Erythroblast (primary cell): ENCODE results near the gene UQCRC1.

Experiments
- GATA1 ChIP-seq: IDR thresholded peaks from 2 replicates; pipeline ENCODE4 v1.6.1; 2011; ENCODE audit warnings: low read depth, mild to moderate bottlenecking, control low read depth, low read length, moderate library complexity
- POLR2A ChIP-seq: IDR thresholded peaks from 2 replicates; pipeline ENCODE4 v1.6.1; 2011; ENCODE audit warnings: mild to moderate bottlenecking, low read length

GRCh38 chr3:48656061-48656840, 46.8 kb upstream of the UQCRC1 start:
- no peak for TF ChIP-seq POLR2A
- no peak for TF ChIP-seq GATA1
